GM23248 (cell line): ENCODE measurements around the gene ELMO1. TPM values are rescaled to one million over a fixed set of nuclear protein-coding genes. Genes with fewer than 3 reads are reported as not detected.

Experiments used
- DNase-seq: peaks from one replicate; pipeline ENCODE4 v3.0.0-alpha.2; 2015
- H2AFZ ChIP-seq: fragments of 200-600 bp; sonication (generic); 2 replicates; pipeline ENCODE4 v1.6.1; 2016; ENCODE audit warnings: antibody characterized with exemption
- H3F3A ChIP-seq: fragments of 200-600 bp; sonication (generic); 2 replicates; pipeline ENCODE4 v1.6.1; 2016; ENCODE audit warnings: mild to moderate bottlenecking, antibody characterized with exemption, mixed run types; ENCODE audit not compliant: insufficient read depth
- H3K27ac ChIP-seq: fragments of 200-600 bp; sonication (generic); 2 replicates; pipeline ENCODE4 v1.5.1; 2016; ENCODE audit warnings: mild to moderate bottlenecking
- H3K27me3 ChIP-seq: fragments of 200-600 bp; sonication (generic); replicated peaks from 2 replicates; pipeline ENCODE4 v1.6.1; 2016; ENCODE audit warnings: mild to moderate bottlenecking; ENCODE audit not compliant: insufficient read depth
- H3K36me3 ChIP-seq: fragments of 200-600 bp; sonication (generic); 2 replicates; pipeline ENCODE4 v1.6.1; 2016; ENCODE audit warnings: low read depth, mild to moderate bottlenecking
- H3K4me1 ChIP-seq: fragments of 200-600 bp; sonication (generic); 2 replicates; pipeline ENCODE4 v1.6.1; 2016; ENCODE audit warnings: mild to moderate bottlenecking; ENCODE audit not compliant: insufficient read depth
- H3K4me2 ChIP-seq: fragments of 200-600 bp; sonication (generic); one replicate; pipeline ENCODE4 v1.6.1; 2016; ENCODE audit warnings: mild to moderate bottlenecking; ENCODE audit not compliant: unreplicated experiment
- H3K4me3 ChIP-seq: fragments of 200-600 bp; sonication (generic); 2 replicates; pipeline ENCODE4 v1.5.1; 2016; ENCODE audit warnings: mild to moderate bottlenecking
- H3K79me2 ChIP-seq: fragments of 200-600 bp; sonication (generic); 2 replicates; pipeline ENCODE4 v1.6.1; 2016; ENCODE audit warnings: mild to moderate bottlenecking; ENCODE audit not compliant: insufficient read depth
- H3K9ac ChIP-seq: fragments of 200-600 bp; sonication (generic); 2 replicates; pipeline ENCODE4 v1.6.1; 2016; ENCODE audit warnings: mild to moderate bottlenecking
- H3K9me2 ChIP-seq: fragments of 200-600 bp; sonication (generic); 2 replicates; pipeline ENCODE4 v1.6.1; 2016; ENCODE audit warnings: mixed run types, mild to moderate bottlenecking, moderate library complexity; ENCODE audit not compliant: insufficient read depth
- H3K9me3 ChIP-seq: fragments of 200-600 bp; sonication (generic); one replicate; pipeline ENCODE4 v1.6.1; 2017; ENCODE audit warnings: low read depth
- H4K20me1 ChIP-seq: fragments of 200-600 bp; sonication (generic); 2 replicates; pipeline ENCODE4 v1.6.0; 2016; ENCODE audit not compliant: insufficient read depth
- EZH2 ChIP-seq: fragments of 200-600 bp; sonication (generic); IDR thresholded peaks from 2 replicates; pipeline ENCODE4 v1.6.1; 2018; ENCODE audit warnings: antibody characterized with exemption, mild to moderate bottlenecking; ENCODE audit not compliant: insufficient read depth, poor library complexity, severe bottlenecking
- EZH2phosphoT487 ChIP-seq: fragments of 200-600 bp; sonication (generic); IDR thresholded peaks from 2 replicates; pipeline ENCODE4 v1.6.1; 2018; ENCODE audit warnings: antibody characterized with exemption, moderate library complexity, mild to moderate bottlenecking, low read depth; ENCODE audit not compliant: insufficient read depth
- WGBS, 2 experiments: methylation state at CpG; one replicate each; pipeline ENCODE4 v1.1.6; 2015 to 2017; ENCODE audit warnings: low lambda C conversion rate in 2 of 2, low coverage in 1 of 2; ENCODE audit errors: missing lambda C conversion rate in 2 of 2; 5-methylcytosine and 5-hydroxymethylcytosine counted together
- in situ Hi-C: fragments of 300-500 bp; cut with MboI; formaldehyde crosslinking; loops from 2 replicates; pipeline ENCODE4 v1.15.0; 2020
- polyA plus RNA-seq: library from polyadenylated mRNA; unstranded; fragments of >200 nt; fragmentation: Nextera tagmentation; extraction: Ambion mirVana; gene quantifications from 2 replicates; pipeline ENCODE4 v1.2.1, GENCODE V29; 2016
- total RNA-seq: library from RNA; depleted of rRNA; stranded (reverse); fragments of >200 nt; shearing (Covaris generic); gene quantifications from 2 replicates; pipeline ENCODE4 v1.2.3, GENCODE V29; 2014

Gene ELMO1
- total and polyA plus RNA-seq, 2 experiments from 2014 or later, result not detected

- no peaks in the 10 kb centered on the region for H3K4me1 ChIP-seq
- no peak for DNase-seq
- no peaks in the 10 kb centered on the region for H3K36me3 ChIP-seq
- no peak overlapping the region for H3K9ac ChIP-seq
- no peaks in the 10 kb centered on the region for H4K20me1 ChIP-seq
- no peaks in the 10 kb centered on the region for H3F3A ChIP-seq
- H3K4me3 ChIP-seq, result no peak overlapping the region
- WGBS, 2 experiments, result 9 to 10% methylated on average over 1 of the region's 1 CpG
- no peak overlapping the region for H3K27ac ChIP-seq
- no peaks in the 10 kb centered on the region for H3K9me3 ChIP-seq
- TF ChIP-seq EZH2 (no peak), EZH2phosphoT487 (no peak)
- no peaks in the 10 kb centered on the region for H3K27me3 ChIP-seq
- no peaks in the 10 kb centered on the region for H3K79me2 ChIP-seq
- H3K9me2 ChIP-seq, result no peaks in the 10 kb centered on the region
- in situ Hi-C loops, result no loop called here
- no peak overlapping the region for H2AFZ ChIP-seq
- no peak overlapping the region for H3K4me2 ChIP-seq
These were observed 5.0 kb downstream of the ELMO1 start for GRCh38 chr7:37443627-37444026.

- Histone ChIP-seq H3K36me3 (no peaks in the 10 kb centered on the region), H3K27ac (no peak overlapping the region), H3K27me3 (no peaks in the 10 kb centered on the region), H3K79me2 (no peaks in the 10 kb centered on the region), H3F3A (no peaks in the 10 kb centered on the region), H3K4me1 (no peaks in the 10 kb centered on the region), H4K20me1 (no peaks in the 10 kb centered on the region), H3K9ac (no peak overlapping the region), H3K9me3 (no peaks in the 10 kb centered on the region), H2AFZ (no peak overlapping the region), H3K4me2 (no peak overlapping the region), H3K4me3 (no peak overlapping the region), H3K9me2 (no peaks in the 10 kb centered on the region)
- TF ChIP-seq EZH2 (no peak), EZH2phosphoT487 (no peak)
- WGBS, 2 experiments, result 21 to 25% methylated on average over 4 of the region's 4 CpGs
- DNase-seq, result no peak
- in situ Hi-C loops, result no loop called here
These were observed 6.4 kb downstream of the ELMO1 start for GRCh38 chr7:37442268-37442667.

GRCh38 chr7:37441816-37442215, 6.8 kb downstream of the ELMO1 start:
- Histone ChIP-seq H3K9me3 (no peaks in the 10 kb centered on the region), H3F3A (no peaks in the 10 kb centered on the region), H3K9me2 (no peaks in the 10 kb centered on the region), H3K27me3 (no peaks in the 10 kb centered on the region), H3K27ac (no peak overlapping the region), H3K4me1 (no peaks in the 10 kb centered on the region), H3K79me2 (no peaks in the 10 kb centered on the region), H3K4me3 (no peak overlapping the region), H3K36me3 (no peaks in the 10 kb centered on the region), H3K4me2 (no peak overlapping the region), H2AFZ (no peak overlapping the region), H3K9ac (no peak overlapping the region), H4K20me1 (no peaks in the 10 kb centered on the region)
- no peak for TF ChIP-seq EZH2
- TF ChIP-seq EZH2phosphoT487, result no peak
- in situ Hi-C loops, result no loop called here
- 14 to 25% methylated on average over 3 of the region's 3 CpGs for WGBS, 2 experiments
- no peak for DNase-seq

GRCh38 chr7:37441386-37441760, 7.3 kb downstream of the ELMO1 start:
- WGBS, 2 experiments, result 24 to 48% methylated on average over 3 of the region's 3 CpGs
- no peak for TF ChIP-seq EZH2
- no peak for TF ChIP-seq EZH2phosphoT487
- in situ Hi-C loops, result no loop called here

GRCh38 chr7:37440738-37441385, 7.8 kb downstream of the ELMO1 start:
- 26 to 30% methylated on average over 8 of the region's 8 CpGs for WGBS, 2 experiments
- no peaks in the 10 kb centered on the region for H3K79me2 ChIP-seq
- H3K9me2 ChIP-seq, result no peaks in the 10 kb centered on the region
- no peak for DNase-seq
- no peaks in the 10 kb centered on the region for H3K36me3 ChIP-seq
- no peak overlapping the region for H3K4me3 ChIP-seq
- in situ Hi-C loops, result no loop called here
- no peaks in the 10 kb centered on the region for H3K4me1 ChIP-seq
- H3K9ac ChIP-seq, result no peak overlapping the region
- no peaks in the 10 kb centered on the region for H3K27me3 ChIP-seq
- no peak overlapping the region for H3K4me2 ChIP-seq
- no peak overlapping the region for H2AFZ ChIP-seq
- no peaks in the 10 kb centered on the region for H4K20me1 ChIP-seq
- no peaks in the 10 kb centered on the region for H3K9me3 ChIP-seq
- H3K27ac ChIP-seq, result no peak overlapping the region
- TF ChIP-seq EZH2phosphoT487 (no peak), EZH2 (no peak)
- no peaks in the 10 kb centered on the region for H3F3A ChIP-seq

More at GRCh38 chr7:37441386-37441760, 7.3 kb downstream of the ELMO1 start:
- DNase-seq, result no peak
- Histone ChIP-seq H3K79me2 (no peaks in the 10 kb centered on the region), H3K4me3 (no peak overlapping the region), H4K20me1 (no peaks in the 10 kb centered on the region), H3K9me2 (no peaks in the 10 kb centered on the region), H3K4me2 (no peak overlapping the region), H3K27me3 (no peaks in the 10 kb centered on the region), H3F3A (no peaks in the 10 kb centered on the region), H3K9ac (no peak overlapping the region), H3K9me3 (no peaks in the 10 kb centered on the region), H3K36me3 (no peaks in the 10 kb centered on the region), H2AFZ (no peak overlapping the region), H3K27ac (no peak overlapping the region), H3K4me1 (no peaks in the 10 kb centered on the region)
